Caco-2 (cell line): ENCODE data around the gene CYB561D1. TPM values are rescaled to one million over a fixed set of nuclear protein-coding genes. Genes with fewer than 3 reads are reported as not detected.
"Not testable (repeated sequence)": the region's sequence is repeated elsewhere in the genome, so short reads cannot be mapped to it uniquely, and the experiment has no call there.

ENCODE experiments used
- Bru-seq: library from RNA; stranded (reverse); fragments of 400-500 nt; gene quantifications from one replicate; lab custom pipeline; 2021; lab: Mats Ljungman, UMichigan
- BruChase-seq, 2 experiments: library from RNA; stranded (reverse); fragments of 400-500 nt; gene quantifications; one replicate each; lab custom pipeline; 2021; lab: Mats Ljungman, UMichigan
- BruUV-seq: library from RNA; stranded (reverse); fragments of 400-500 nt; replicated peaks from 2 replicates; lab custom pipeline; 2021; lab: Mats Ljungman, UMichigan
- CTCF ChIA-PET: fragments of 300-600 bp; sonication (Branson Sonifier 250); formaldehyde crosslinking; loops from one replicate; lab custom pipeline; 2022; ENCODE audit warnings: antibody characterized with exemption; lab: Charles Lee
- POLR2A ChIA-PET: fragments of 300-600 bp; sonication (Branson Sonifier 250); formaldehyde crosslinking; loops from one replicate; lab custom pipeline; 2022; ENCODE audit warnings: antibody characterized with exemption; lab: Charles Lee
- DNase-seq, 2 experiments: peaks; one replicate each; pipeline versions ENCODE4 v3.0.0 to v3.0.0-alpha.2; 2020 to 2022
- H3K27me3 ChIP-seq: replicated peaks from 2 replicates; pipeline ENCODE4 v1.6.0; 2011; ENCODE audit warnings: low read length; ENCODE audit not compliant: control insufficient read depth, insufficient read depth
- H3K36me3 ChIP-seq: 2 replicates; pipeline ENCODE4 v1.5.1; 2011; ENCODE audit warnings: low read length; ENCODE audit not compliant: control insufficient read depth, insufficient read depth
- H3K4me1 ChIP-seq: fragments of 250-450 bp; sonication (Bioruptor Pico); 2 replicates; pipeline ENCODE4 v1.5.1; 2020; ENCODE audit warnings: mild to moderate bottlenecking
- H3K4me3 ChIP-seq: 2 replicates; pipeline ENCODE4 v1.5.1; 2011; ENCODE audit warnings: low read depth, mild to moderate bottlenecking, control low read depth, low read length
- H3K9me3 ChIP-seq: fragments of 250-450 bp; sonication (Bioruptor Pico); 2 replicates; pipeline ENCODE4 v1.5.1; 2020; ENCODE audit warnings: mild to moderate bottlenecking, moderate library complexity
- H3K27ac Mint-ChIP-seq: one replicate; pipeline ENCODE4 v1.8.0; 2022; ENCODE audit warnings: mixed read lengths; ENCODE audit not compliant: unreplicated experiment
- H3K27me3 Mint-ChIP-seq: one replicate; pipeline ENCODE4 v1.8.0; 2022; ENCODE audit warnings: mixed read lengths; ENCODE audit not compliant: insufficient read depth, unreplicated experiment
- H3K36me3 Mint-ChIP-seq: one replicate; pipeline ENCODE4 v1.8.0; 2022; ENCODE audit warnings: mild to moderate bottlenecking, mixed read lengths; ENCODE audit not compliant: insufficient read depth, unreplicated experiment
- H3K4me1 Mint-ChIP-seq: one replicate; pipeline ENCODE4 v1.8.0; 2022; ENCODE audit warnings: low read depth, mixed read lengths; ENCODE audit not compliant: unreplicated experiment
- H3K4me3 Mint-ChIP-seq: one replicate; pipeline ENCODE4 v1.8.0; 2022; ENCODE audit warnings: mild to moderate bottlenecking, moderate library complexity, mixed read lengths; ENCODE audit not compliant: unreplicated experiment
- H3K9me3 Mint-ChIP-seq: one replicate; pipeline ENCODE4 v1.8.0; 2022; ENCODE audit warnings: mixed read lengths; ENCODE audit not compliant: unreplicated experiment
- CTCF ChIP-seq, 2 experiments: fragments of 200-600 bp in 1 of 2; IDR thresholded peaks; 1 replicate in 1 of 2; 2 replicates in 1 of 2; pipeline versions ENCODE4 v1.5.1 to v1.8.0; 2011 to 2022; ENCODE audit warnings: antibody characterized with exemption in 1 of 2, control low read depth in 1 of 2, inconsistent platforms in 1 of 2, low read depth in 1 of 2, low read length in 1 of 2, mild to moderate bottlenecking in 1 of 2, moderate library complexity in 1 of 2; ENCODE audit not compliant: insufficient read depth in 1 of 2, severe bottlenecking in 1 of 2, unreplicated experiment in 1 of 2
- intact Hi-C: fragments of 100-400 bp; cut with micrococcal nuclease; formaldehyde crosslinking; loops from one replicate; pipeline ENCODE4 v1.10.0; 2022; ENCODE audit not compliant: unreplicated experiment
- long read RNA-seq: library from polyadenylated mRNA; stranded (forward); transcript quantifications from one replicate; pipeline ENCODE4 v2.0.0, GENCODE V29; 2022
- total RNA-seq: library from RNA; stranded (reverse); gene quantifications from 2 replicates; pipeline ENCODE4 v1.2.3, GENCODE V29; 2022

Gene CYB561D1, protein sequence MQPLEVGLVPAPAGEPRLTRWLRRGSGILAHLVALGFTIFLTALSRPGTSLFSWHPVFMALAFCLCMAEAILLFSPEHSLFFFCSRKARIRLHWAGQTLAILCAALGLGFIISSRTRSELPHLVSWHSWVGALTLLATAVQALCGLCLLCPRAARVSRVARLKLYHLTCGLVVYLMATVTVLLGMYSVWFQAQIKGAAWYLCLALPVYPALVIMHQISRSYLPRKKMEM
- 6.6 and 7.3 TPM in 2 replicates for total RNA-seq
- Bru-seq, nascent RNA: percentile 56 among the genes with signal in this experiment
- percentile 67 among the genes with signal in this experiment for BruChase-seq, experiment 1, labeled RNA remaining after a 2-hour chase
- BruChase-seq, experiment 2, labeled RNA remaining after a 6-hour chase: percentile 60 among the genes with signal in this experiment
- long read RNA-seq, partial matches to known transcripts: 0 of 6 reads
- long read RNA-seq, other reads (novel, unspliced or antisense): 2 of 6 reads

- Mint-ChIP-seq H3K4me3 (peak within 1 kb of the TSS; percentile 97), H3K27me3 (no peaks in the 10 kb centered on the region), H3K9me3 (no peaks in the 10 kb centered on the region), H3K36me3 (peaks cover 6% of the 10 kb centered on the region), H3K27ac (peak within 1 kb of the TSS; percentile 69), H3K4me1 (no peaks in the 10 kb centered on the region)
- ChIA-PET CTCF (interaction anchor here (0.6 to 11.6 kb wide), 6 partner anchors 10 to 327 kb away, joined by 3 to 131 read pairs (median 6); partner anchors contain the start of genes ATXN7L2 and GNAI3), POLR2A (interaction anchor here (0.6 to 0.9 kb wide), 2 partner anchors 10 to 355 kb away, joined by 3 to 7 read pairs; partner anchors contain the start of gene ATXN7L2)
- Histone ChIP-seq H3K4me3 (peak within 1 kb of the TSS; percentile 65), H3K27me3 (no peaks in the 10 kb centered on the region), H3K4me1 (no peaks in the 10 kb centered on the region), H3K9me3 (no peaks in the 10 kb centered on the region), H3K36me3 (no peaks in the 10 kb centered on the region)
- no TSS peak for BruUV-seq
- DNase-seq: peak; percentile 84 to 89
- TF ChIP-seq CTCF (IDR thresholded peaks at IDR 0.05; ENCODE audit: insufficient read depth in 1 of 2, low read depth in 1 of 2, low read length in 1 of 2, severe bottlenecking in 1 of 2, unreplicated experiment in 1 of 2): peak; percentile 73 to 76
- intact Hi-C loops: loop anchor here (1.0 kb wide), 1 partner anchor 38 kb away; no protein-coding TSS in a partner anchor
Observed at GRCh38 chr1:109493805-109494539, at the start of gene CYB561D1. Gene CYB561D1 (plus strand): TSS chr1:109494094. CDS start chr1:109494140, 46 bp downstream.

DNA sequence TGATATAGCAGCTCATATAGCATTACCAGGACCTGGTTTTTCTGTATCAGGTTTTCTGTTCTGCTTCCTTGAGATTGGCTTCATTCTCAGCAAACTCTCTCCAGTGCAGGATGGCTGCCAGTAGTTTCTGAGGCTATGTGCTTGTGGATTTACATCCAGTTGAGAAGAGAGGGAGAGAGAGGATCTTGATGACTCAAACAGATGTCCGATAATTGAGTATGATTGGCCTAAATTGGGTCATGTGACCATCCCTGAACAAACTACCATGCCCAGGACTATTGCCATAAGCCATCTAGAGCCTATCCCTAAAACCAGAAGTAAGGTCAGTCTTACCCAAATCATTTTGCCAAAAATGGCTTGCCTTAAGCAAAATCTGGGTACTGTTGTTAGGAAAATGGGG lies 49.5 kb upstream of the CYB561D1 start:
- no peak for DNase-seq
- intact Hi-C loops: no loop called here
- Histone ChIP-seq H3K9me3 (no peaks in the 10 kb centered on the region), H3K4me1 (no peaks in the 10 kb centered on the region), H3K36me3 (no peaks in the 10 kb centered on the region), H3K27me3 (no peaks in the 10 kb centered on the region), H3K4me3 (no peak overlapping the region)
- no TSS peak for BruUV-seq
- Mint-ChIP-seq H3K4me1 (no peaks in the 10 kb centered on the region), H3K4me3 (no peak overlapping the region), H3K36me3 (no peaks in the 10 kb centered on the region), H3K27ac (no peak overlapping the region), H3K9me3 (no peaks in the 10 kb centered on the region), H3K27me3 (no peaks in the 10 kb centered on the region)
- ChIA-PET CTCF (no interaction called here), POLR2A (no interaction called here)
- no peak for TF ChIP-seq CTCF (IDR thresholded peaks at IDR 0.05; ENCODE audit: insufficient read depth in 1 of 2, low read depth in 1 of 2, low read length in 1 of 2, severe bottlenecking in 1 of 2, unreplicated experiment in 1 of 2)

GRCh38 chr1:109445949-109446695 lies 47.8 kb upstream of the CYB561D1 start:
- H3K4me3 Mint-ChIP-seq, DNase-seq, POLR2A ChIA-PET, H3K4me3 ChIP-seq, H3K9me3 Mint-ChIP-seq, H3K27me3 Mint-ChIP-seq, H3K9me3 ChIP-seq, BruUV-seq, H3K27ac Mint-ChIP-seq, H3K27me3 ChIP-seq, H3K36me3 Mint-ChIP-seq, H3K36me3 ChIP-seq, H3K4me1 ChIP-seq, intact Hi-C loops, H3K4me1 Mint-ChIP-seq: not testable (repeated sequence)
- CTCF ChIA-PET: interaction anchor here (0.6 kb wide), 1 partner anchor 9 kb away, joined by 6 read pairs; no protein-coding TSS in a partner anchor
